Keratinocyte (primary cell): Measurements from ENCODE around the gene EGFR.

Source experiments
- EZH2 ChIP-seq: IDR thresholded peaks from one replicate; pipeline ENCODE4 v1.6.1; 2012; ENCODE audit warnings: inconsistent platforms, mild to moderate bottlenecking, low read length, moderate library complexity
- TF ChIP-seq, protein P1 (sequence below), 3 experiments: IDR thresholded peaks in 1 of 3; conservative IDR thresholded peaks in 1 of 3; optimal IDR thresholded peaks in 1 of 3; 2 replicates in 2 of 3; 3 replicates in 1 of 3; pipeline versions ENCODE3 to v1.5.1; 2011; ENCODE audit warnings: low read length in 3 of 3, mild to moderate bottlenecking in 3 of 3, moderate library complexity in 2 of 3, control low read depth in 1 of 3, inconsistent platforms in 1 of 3; ENCODE audit not compliant: insufficient read depth in 2 of 3; ENCODE audit errors: extremely low read depth in 1 of 3

DNA sequence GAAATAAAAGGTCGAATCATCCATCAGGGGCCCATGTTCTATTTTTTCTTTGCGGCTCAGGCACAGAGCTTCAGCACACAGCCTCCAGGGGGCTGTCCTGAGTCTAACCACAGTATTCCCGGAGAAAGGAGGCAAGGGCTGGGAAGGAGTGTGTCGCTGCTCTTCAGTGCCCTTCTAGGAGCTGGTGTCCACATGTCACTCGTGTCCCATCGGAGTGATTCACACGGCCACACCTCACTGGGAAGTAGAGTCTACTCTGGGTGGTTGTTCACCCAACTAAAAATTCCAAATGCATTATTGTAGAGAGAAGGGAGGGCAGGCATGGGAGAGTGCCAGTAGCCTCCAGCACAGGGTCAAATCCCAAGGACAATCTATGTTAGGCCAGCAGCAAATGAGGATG, 231.5 kb downstream of the EGFR start:
- TF ChIP-seq, protein P1, sequence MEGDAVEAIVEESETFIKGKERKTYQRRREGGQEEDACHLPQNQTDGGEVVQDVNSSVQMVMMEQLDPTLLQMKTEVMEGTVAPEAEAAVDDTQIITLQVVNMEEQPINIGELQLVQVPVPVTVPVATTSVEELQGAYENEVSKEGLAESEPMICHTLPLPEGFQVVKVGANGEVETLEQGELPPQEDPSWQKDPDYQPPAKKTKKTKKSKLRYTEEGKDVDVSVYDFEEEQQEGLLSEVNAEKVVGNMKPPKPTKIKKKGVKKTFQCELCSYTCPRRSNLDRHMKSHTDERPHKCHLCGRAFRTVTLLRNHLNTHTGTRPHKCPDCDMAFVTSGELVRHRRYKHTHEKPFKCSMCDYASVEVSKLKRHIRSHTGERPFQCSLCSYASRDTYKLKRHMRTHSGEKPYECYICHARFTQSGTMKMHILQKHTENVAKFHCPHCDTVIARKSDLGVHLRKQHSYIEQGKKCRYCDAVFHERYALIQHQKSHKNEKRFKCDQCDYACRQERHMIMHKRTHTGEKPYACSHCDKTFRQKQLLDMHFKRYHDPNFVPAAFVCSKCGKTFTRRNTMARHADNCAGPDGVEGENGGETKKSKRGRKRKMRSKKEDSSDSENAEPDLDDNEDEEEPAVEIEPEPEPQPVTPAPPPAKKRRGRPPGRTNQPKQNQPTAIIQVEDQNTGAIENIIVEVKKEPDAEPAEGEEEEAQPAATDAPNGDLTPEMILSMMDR (optimal IDR thresholded peaks at IDR 0.05 in 1 of 3, IDR thresholded peaks at IDR 0.05 in 1 of 3, conservative IDR thresholded peaks at IDR 0.05 in 1 of 3; ENCODE audit: extremely low read depth in 1 of 3, insufficient read depth in 2 of 3, low read length in 3 of 3): peak; percentile 59 to 74 (median 65)
- TF ChIP-seq EZH2: no peak
